ENCODE results near the gene GDF3.
"Not testable (repeated sequence)": the region's sequence is repeated elsewhere in the genome, so short reads cannot be mapped to it uniquely, and the experiment has no call there.

GDF3 gene

GRCh38 chr12:7695566-7696197 lies at the start of gene GDF3:
GDF3 (minus strand) TSS chr12:7695775; CDS start chr12:7695728, 47 bp downstream.
- peak; percentile 19 for DNase-seq

GRCh38 chr12:7732993-7733392 lies 37.4 kb upstream of the GDF3 start:
- no peak for DNase-seq

- peak; percentile 10 for DNase-seq
Observed at GRCh38 chr12:7731486-7731885, 35.9 kb upstream of the GDF3 start.

- not testable (repeated sequence) for DNase-seq
Observed at GRCh38 chr12:7730984-7731383, 35.4 kb upstream of the GDF3 start.

- DNase-seq, result peak; percentile 58
Observed at GRCh38 chr12:7729746-7730145, 34.2 kb upstream of the GDF3 start.

- DNase-seq, result no peak
Observed at GRCh38 chr12:7723926-7724325, 28.4 kb upstream of the GDF3 start.

- no peak for DNase-seq
Observed at GRCh38 chr12:7719946-7720730, 24.6 kb upstream of the GDF3 start.

- DNase-seq, result no peak
Observed at GRCh38 chr12:7716381-7716780, 20.8 kb upstream of the GDF3 start.

GRCh38 chr12:7712841-7713442 lies 17.4 kb upstream of the GDF3 start:
- DNase-seq, result no peak

GRCh38 chr12:7711133-7711532 lies 15.6 kb upstream of the GDF3 start, which contains the start of gene DPPA3:
DPPA3 (plus strand) TSS chr12:7711433; CDS start chr12:7711571, 138 bp downstream.
- no peak for DNase-seq

- DNase-seq, result no peak
Observed at GRCh38 chr12:7709969-7710675, 14.5 kb upstream of the GDF3 start.

GRCh38 chr12:7705846-7706245 lies 10.3 kb upstream of the GDF3 start:
- no peak for DNase-seq

- no peak for DNase-seq
Observed at GRCh38 chr12:7695237-7695560, 376 bp downstream of the GDF3 start.

GRCh38 chr12:7694556-7695236 lies 879 bp downstream of the GDF3 start:
- no peak for DNase-seq

GRCh38 chr12:7693793-7694192 lies 1.8 kb downstream of the GDF3 start:
- DNase-seq, result no peak

GRCh38 chr12:7681535-7681934 lies 14.0 kb downstream of the GDF3 start:
- DNase-seq, result no peak

GRCh38 chr12:7679251-7680045 lies 16.1 kb downstream of the GDF3 start:
- DNase-seq, result no peak

- no peak for DNase-seq
Observed at GRCh38 chr12:7678744-7679143, 16.8 kb downstream of the GDF3 start.

- peak; percentile 53 for DNase-seq
Observed at GRCh38 chr12:7677432-7677888, 18.1 kb downstream of the GDF3 start.

GRCh38 chr12:7675455-7675854 lies 20.1 kb downstream of the GDF3 start:
- not testable (repeated sequence) for DNase-seq

GRCh38 chr12:7668171-7668570 lies 27.4 kb downstream of the GDF3 start:
- no peak for DNase-seq

GRCh38 chr12:7667125-7667524 lies 28.4 kb downstream of the GDF3 start:
- DNase-seq, result no peak
